Loucy (cell line): ENCODE results near the gene GAS2L2.

Source experiments
- EZH2phosphoT487 ChIP-seq: fragments of 200-600 bp; IDR thresholded peaks from 2 replicates; pipeline ENCODE4 v1.6.1; 2018; ENCODE audit warnings: antibody characterized with exemption, mild to moderate bottlenecking, moderate library complexity, borderline replicate concordance
- TF ChIP-seq, protein P1 (sequence below): fragments of 200-600 bp; sonication (generic); conservative IDR thresholded peaks from 2 replicates; pipeline ENCODE4 v1.5.1; 2014; ENCODE audit warnings: mild to moderate bottlenecking, antibody characterized with exemption, low read length

DNA sequence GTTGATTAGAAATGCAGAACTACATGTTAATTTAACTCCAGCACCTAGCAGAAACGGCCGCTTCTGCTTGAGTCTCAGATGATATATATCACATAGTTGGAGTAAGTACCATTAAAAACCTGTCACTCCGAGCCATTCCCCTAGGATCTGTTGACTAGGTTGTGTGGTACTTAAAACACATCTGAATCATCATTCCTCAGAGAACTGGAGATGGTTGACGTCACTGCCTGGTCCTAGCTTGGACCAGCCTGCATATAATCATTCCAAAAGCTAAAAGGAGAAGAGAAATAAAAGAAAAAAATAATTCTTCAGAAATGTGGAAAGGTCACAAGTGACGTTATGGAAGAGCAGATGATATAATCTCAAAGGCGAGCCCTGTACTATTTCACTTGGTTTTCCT is 52.9 kb downstream of the GAS2L2 start:
- TF ChIP-seq, protein P1, sequence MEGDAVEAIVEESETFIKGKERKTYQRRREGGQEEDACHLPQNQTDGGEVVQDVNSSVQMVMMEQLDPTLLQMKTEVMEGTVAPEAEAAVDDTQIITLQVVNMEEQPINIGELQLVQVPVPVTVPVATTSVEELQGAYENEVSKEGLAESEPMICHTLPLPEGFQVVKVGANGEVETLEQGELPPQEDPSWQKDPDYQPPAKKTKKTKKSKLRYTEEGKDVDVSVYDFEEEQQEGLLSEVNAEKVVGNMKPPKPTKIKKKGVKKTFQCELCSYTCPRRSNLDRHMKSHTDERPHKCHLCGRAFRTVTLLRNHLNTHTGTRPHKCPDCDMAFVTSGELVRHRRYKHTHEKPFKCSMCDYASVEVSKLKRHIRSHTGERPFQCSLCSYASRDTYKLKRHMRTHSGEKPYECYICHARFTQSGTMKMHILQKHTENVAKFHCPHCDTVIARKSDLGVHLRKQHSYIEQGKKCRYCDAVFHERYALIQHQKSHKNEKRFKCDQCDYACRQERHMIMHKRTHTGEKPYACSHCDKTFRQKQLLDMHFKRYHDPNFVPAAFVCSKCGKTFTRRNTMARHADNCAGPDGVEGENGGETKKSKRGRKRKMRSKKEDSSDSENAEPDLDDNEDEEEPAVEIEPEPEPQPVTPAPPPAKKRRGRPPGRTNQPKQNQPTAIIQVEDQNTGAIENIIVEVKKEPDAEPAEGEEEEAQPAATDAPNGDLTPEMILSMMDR = no peak
- no peak for TF ChIP-seq EZH2phosphoT487
